Osteoblast (primary cell): ENCODE measurements around the gene EDAR. TPM values are rescaled to one million over a fixed set of nuclear protein-coding genes. Genes with fewer than 3 reads are reported as not detected.

Experiments
- DNase-seq: peaks from one replicate; pipeline ENCODE4 v3.0.0; 2011; ENCODE audit warnings: low spot score, mixed read lengths; ENCODE audit not compliant: insufficient read length; ENCODE audit errors: missing footprints
- H2AFZ ChIP-seq: 2 replicates; pipeline ENCODE4 v1.6.0; 2011; ENCODE audit warnings: mild to moderate bottlenecking, low read length
- H3K27ac ChIP-seq: 2 replicates; pipeline ENCODE4 v1.5.1; 2011; ENCODE audit warnings: mild to moderate bottlenecking, low read depth, low read length, moderate library complexity
- H3K27me3 ChIP-seq: 2 replicates; pipeline ENCODE4 v1.6.0; 2012; ENCODE audit warnings: mild to moderate bottlenecking, control low read depth, inconsistent platforms, low read length, moderate library complexity; ENCODE audit not compliant: insufficient read depth
- H3K36me3 ChIP-seq: 2 replicates; pipeline ENCODE4 v1.5.1; 2011; ENCODE audit warnings: mild to moderate bottlenecking, low read length, control low read depth, moderate library complexity; ENCODE audit not compliant: insufficient read depth
- H3K4me1 ChIP-seq: 2 replicates; pipeline ENCODE4 v1.5.1; 2011; ENCODE audit warnings: mild to moderate bottlenecking, low read length, control low read depth, moderate library complexity; ENCODE audit not compliant: insufficient read depth
- H3K4me2 ChIP-seq: 2 replicates; pipeline ENCODE4 v1.6.0; 2011; ENCODE audit warnings: mild to moderate bottlenecking, low read length; ENCODE audit not compliant: insufficient read depth
- H3K4me3 ChIP-seq: fragments of 200-600 bp; sonication (generic); 3 replicates; pipeline ENCODE4 v1.5.1; 2012; ENCODE audit warnings: mild to moderate bottlenecking, low read length, inconsistent platforms; ENCODE audit not compliant: insufficient read depth
- H3K79me2 ChIP-seq: 2 replicates; pipeline ENCODE4 v1.6.0; 2012; ENCODE audit warnings: mild to moderate bottlenecking, low read length, control low read depth, inconsistent platforms; ENCODE audit not compliant: insufficient read depth
- H3K9me3 ChIP-seq: 2 replicates; pipeline ENCODE4 v1.5.1; 2011; ENCODE audit warnings: low read depth, low read length, control low read depth
- H4K20me1 ChIP-seq: 2 replicates; pipeline ENCODE4 v1.6.0; 2012; ENCODE audit warnings: mild to moderate bottlenecking, low read length, control low read depth; ENCODE audit not compliant: insufficient read depth
- CTCF ChIP-seq: IDR thresholded peaks from 2 replicates; pipeline ENCODE4 v1.5.1; 2011; ENCODE audit warnings: mild to moderate bottlenecking, low read depth, low read length, moderate library complexity; ENCODE audit errors: extremely low read depth
- total RNA-seq: library from RNA; depleted of rRNA; stranded (reverse); fragments of >200 nt; gene quantifications from 2 replicates; pipeline ENCODE4 v1.2.3, GENCODE V29; 2012

The EDAR gene
- total RNA-seq, 1 donor, result not detected

- H3K27me3 ChIP-seq, result peaks cover 44% of the 10 kb centered on the region
- H3K4me1 ChIP-seq, result no peaks in the 10 kb centered on the region
- H3K9me3 ChIP-seq, result no peaks in the 10 kb centered on the region
- H3K4me3 ChIP-seq, result no peak overlapping the region
- no peaks in the 10 kb centered on the region for H3K36me3 ChIP-seq
- no peak for TF ChIP-seq CTCF
- no peak overlapping the region for H2AFZ ChIP-seq
- no peak overlapping the region for H3K27ac ChIP-seq
- H3K4me2 ChIP-seq, result no peak overlapping the region
- no peaks in the 10 kb centered on the region for H3K79me2 ChIP-seq
- no peaks in the 10 kb centered on the region for H4K20me1 ChIP-seq
- no peak for DNase-seq
Observed at GRCh38 chr2:108979461-108979860, 9.6 kb downstream of the EDAR start.

GRCh38 chr2:108978709-108979111 is 10.3 kb downstream of the EDAR start:
- no peaks in the 10 kb centered on the region for H3K36me3 ChIP-seq
- H3K4me1 ChIP-seq, result no peaks in the 10 kb centered on the region
- H3K4me3 ChIP-seq, result no peak overlapping the region
- no peaks in the 10 kb centered on the region for H3K9me3 ChIP-seq
- no peak overlapping the region for H3K4me2 ChIP-seq
- no peak overlapping the region for H3K27ac ChIP-seq
- DNase-seq, result no peak
- TF ChIP-seq CTCF, result no peak
- H4K20me1 ChIP-seq, result no peaks in the 10 kb centered on the region
- H3K79me2 ChIP-seq, result no peaks in the 10 kb centered on the region
- no peak overlapping the region for H2AFZ ChIP-seq
- H3K27me3 ChIP-seq, result peaks cover 36% of the 10 kb centered on the region

GRCh38 chr2:108975613-108976435 is 13.2 kb downstream of the EDAR start:
- Histone ChIP-seq H4K20me1 (no peaks in the 10 kb centered on the region), H3K4me1 (no peaks in the 10 kb centered on the region), H2AFZ (no peak overlapping the region), H3K27me3 (peaks cover 12% of the 10 kb centered on the region), H3K9me3 (no peaks in the 10 kb centered on the region), H3K4me3 (no peak overlapping the region), H3K4me2 (no peak overlapping the region), H3K27ac (no peak overlapping the region), H3K36me3 (no peaks in the 10 kb centered on the region), H3K79me2 (no peaks in the 10 kb centered on the region)
- no peak for DNase-seq
- no peak for TF ChIP-seq CTCF

GRCh38 chr2:108974674-108975073 is 14.3 kb downstream of the EDAR start:
- DNase-seq, result no peak
- H2AFZ ChIP-seq, result no peak overlapping the region
- no peak overlapping the region for H3K4me2 ChIP-seq
- no peak for TF ChIP-seq CTCF
- H3K36me3 ChIP-seq, result no peaks in the 10 kb centered on the region
- no peak overlapping the region for H3K27ac ChIP-seq
- no peaks in the 10 kb centered on the region for H3K4me1 ChIP-seq
- peaks cover 16% of the 10 kb centered on the region for H3K27me3 ChIP-seq
- no peaks in the 10 kb centered on the region for H3K9me3 ChIP-seq
- H4K20me1 ChIP-seq, result no peaks in the 10 kb centered on the region
- no peaks in the 10 kb centered on the region for H3K79me2 ChIP-seq
- no peak overlapping the region for H3K4me3 ChIP-seq
